NCI-H2227 (cell line): Measurements from ENCODE around the gene MLLT10.
A peak's percentile ranks its signal among the peaks of the same experiment; 100 is the strongest.
"Not testable (repeated sequence)": the region's sequence is repeated elsewhere in the genome, so short reads cannot be mapped to it uniquely, and the experiment has no call there.

Source experiments
- DNase-seq: peaks from one replicate; lab custom pipeline; 2025; ENCODE audit not compliant: unreplicated experiment; lab: John Stamatoyannopoulos, UW

MLLT10 gene

GRCh38 chr10:21692916-21693315 is 158.9 kb downstream of the MLLT10 start:
- no peak for DNase-seq

GRCh38 chr10:21693418-21693817 is 159.4 kb downstream of the MLLT10 start:
- DNase-seq, result no peak

GRCh38 chr10:21694631-21695030 is 160.6 kb downstream of the MLLT10 start:
- DNase-seq, result no peak

- no peak for DNase-seq
These were observed 162.3 kb downstream of the MLLT10 start for GRCh38 chr10:21696302-21696701.

GRCh38 chr10:21699575-21699974 is 165.5 kb downstream of the MLLT10 start:
- DNase-seq, result no peak

- no peak for DNase-seq
These were observed 166.4 kb downstream of the MLLT10 start for GRCh38 chr10:21700474-21700873.

GRCh38 chr10:21702633-21703111 is 168.6 kb downstream of the MLLT10 start:
- no peak for DNase-seq

- no peak for DNase-seq
These were observed 171.3 kb downstream of the MLLT10 start for GRCh38 chr10:21705142-21705827.

- DNase-seq, result no peak
These were observed 171.8 kb downstream of the MLLT10 start for GRCh38 chr10:21705828-21706176.

- DNase-seq, result no peak
These were observed 173.5 kb downstream of the MLLT10 start for GRCh38 chr10:21707498-21707897.

GRCh38 chr10:21712975-21713374 is 178.9 kb downstream of the MLLT10 start:
- no peak for DNase-seq

GRCh38 chr10:21715531-21716195 is 181.6 kb downstream of the MLLT10 start:
- no peak for DNase-seq

GRCh38 chr10:21717437-21718054 is 183.5 kb downstream of the MLLT10 start:
- not testable (repeated sequence) for DNase-seq

GRCh38 chr10:21719502-21719901 is 185.5 kb downstream of the MLLT10 start:
- no peak for DNase-seq

GRCh38 chr10:21720090-21720489 is 186.1 kb downstream of the MLLT10 start:
- no peak for DNase-seq

GRCh38 chr10:21721000-21721665 is 187.1 kb downstream of the MLLT10 start:
- no peak for DNase-seq

- no peak for DNase-seq
These were observed 188.2 kb downstream of the MLLT10 start for GRCh38 chr10:21722209-21722608.

- DNase-seq, result no peak
These were observed 190.1 kb downstream of the MLLT10 start for GRCh38 chr10:21724020-21724589.

- DNase-seq, result peak; percentile 93
These were observed 190.8 kb downstream of the MLLT10 start for GRCh38 chr10:21724687-21725367.

- no peak for DNase-seq
These were observed 192.7 kb downstream of the MLLT10 start for GRCh38 chr10:21726601-21727225.
